HepG2 (cell line): ENCODE results near the gene PELI2.

ENCODE experiments used
- EP300 ChIP-seq, 3 experiments: sonication (generic) in 1 of 3; formaldehyde crosslinking in 1 of 3; IDR thresholded peaks; 2 replicates each; pipeline versions ENCODE4 v1.5.1 to v1.6.1; 2011 to 2020; ENCODE audit warnings: low read depth in 2 of 3, low read length in 2 of 3, borderline replicate concordance in 1 of 3, improper control_type of control experiment in 1 of 3, mild to moderate bottlenecking in 1 of 3, missing genetic modification reagents in 1 of 3, moderate library complexity in 1 of 3
- SMAD3 ChIP-seq: sonication (generic); formaldehyde crosslinking; IDR thresholded peaks from 2 replicates; pipeline ENCODE4 v1.4.0; 2020; ENCODE audit warnings: missing genetic modification reagents
- SMC3 ChIP-seq: IDR thresholded peaks from 2 replicates; pipeline ENCODE4 v1.6.1; 2011; ENCODE audit warnings: low read length, improper control_type of control experiment
- ZFP36 ChIP-seq: fragments of 150-350 bp; IDR thresholded peaks from 2 replicates; pipeline ENCODE4 v1.6.1; 2018; ENCODE audit warnings: borderline replicate concordance, low read length, low read depth; ENCODE audit not compliant: partially characterized antibody
- TF ChIP-seq, protein P1 (sequence below): sonication (generic); formaldehyde crosslinking; IDR thresholded peaks from 2 replicates; pipeline ENCODE4 v1.5.0; 2020; ENCODE audit warnings: mild to moderate bottlenecking, missing genetic modification reagents

DNA sequence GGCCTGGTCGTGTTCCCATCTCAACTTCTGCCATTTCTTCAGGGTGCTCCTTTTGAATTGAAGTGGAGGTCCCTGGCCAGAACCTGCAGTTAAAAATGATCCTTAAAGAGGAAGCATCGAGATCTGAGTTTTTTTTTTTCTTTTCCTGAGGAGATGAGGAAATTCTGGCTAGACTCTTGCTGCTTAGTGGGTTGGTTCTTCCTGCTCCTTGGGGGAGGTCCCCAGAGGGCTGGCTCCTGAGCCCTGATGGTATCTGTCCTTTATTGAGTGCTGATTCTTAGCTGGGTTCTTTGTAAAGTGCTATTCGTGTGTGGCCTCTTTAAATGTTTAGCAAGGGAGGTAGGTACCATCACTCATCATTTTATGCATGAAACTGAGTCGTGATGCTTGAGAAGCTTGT is 11.7 kb downstream of the PELI2 start:
- TF ChIP-seq EP300 (IDR thresholded peaks at IDR 0.05; ENCODE audit: low read depth in 2 of 2, low read length in 2 of 2) (no peak), EP300 (CRISPR knock-in tag; IDR thresholded peaks at IDR 0.05; ENCODE audit: borderline replicate concordance) (no peak), ZFP36 (no peak), SMAD3 (CRISPR knock-in tag) (no peak), SMC3 (no peak)
- TF ChIP-seq, protein P1, sequence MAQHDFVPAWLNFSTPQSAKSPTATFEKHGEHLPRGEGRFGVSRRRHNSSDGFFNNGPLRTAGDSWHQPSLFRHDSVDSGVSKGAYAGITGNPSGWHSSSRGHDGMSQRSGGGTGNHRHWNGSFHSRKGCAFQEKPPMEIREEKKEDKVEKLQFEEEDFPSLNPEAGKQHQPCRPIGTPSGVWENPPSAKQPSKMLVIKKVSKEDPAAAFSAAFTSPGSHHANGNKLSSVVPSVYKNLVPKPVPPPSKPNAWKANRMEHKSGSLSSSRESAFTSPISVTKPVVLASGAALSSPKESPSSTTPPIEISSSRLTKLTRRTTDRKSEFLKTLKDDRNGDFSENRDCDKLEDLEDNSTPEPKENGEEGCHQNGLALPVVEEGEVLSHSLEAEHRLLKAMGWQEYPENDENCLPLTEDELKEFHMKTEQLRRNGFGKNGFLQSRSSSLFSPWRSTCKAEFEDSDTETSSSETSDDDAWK = no peak
